ENCODE results near the gene GJB1.
"Not testable (repeated sequence)": the region's sequence is repeated elsewhere in the genome, so short reads cannot be mapped to it uniquely, and the experiment has no call there.

Gene GJB1

GRCh38 chrX:71252221-71252620, 29.2 kb downstream of the GJB1 start:
- H3K4me3 ChIP-seq (replicated peaks; ENCODE audit: low read depth, low read length), result peak overlapping the region; percentile 14
- DNase-seq (ENCODE audit: low read depth), result no peak
- TF ChIP-seq, protein P1, sequence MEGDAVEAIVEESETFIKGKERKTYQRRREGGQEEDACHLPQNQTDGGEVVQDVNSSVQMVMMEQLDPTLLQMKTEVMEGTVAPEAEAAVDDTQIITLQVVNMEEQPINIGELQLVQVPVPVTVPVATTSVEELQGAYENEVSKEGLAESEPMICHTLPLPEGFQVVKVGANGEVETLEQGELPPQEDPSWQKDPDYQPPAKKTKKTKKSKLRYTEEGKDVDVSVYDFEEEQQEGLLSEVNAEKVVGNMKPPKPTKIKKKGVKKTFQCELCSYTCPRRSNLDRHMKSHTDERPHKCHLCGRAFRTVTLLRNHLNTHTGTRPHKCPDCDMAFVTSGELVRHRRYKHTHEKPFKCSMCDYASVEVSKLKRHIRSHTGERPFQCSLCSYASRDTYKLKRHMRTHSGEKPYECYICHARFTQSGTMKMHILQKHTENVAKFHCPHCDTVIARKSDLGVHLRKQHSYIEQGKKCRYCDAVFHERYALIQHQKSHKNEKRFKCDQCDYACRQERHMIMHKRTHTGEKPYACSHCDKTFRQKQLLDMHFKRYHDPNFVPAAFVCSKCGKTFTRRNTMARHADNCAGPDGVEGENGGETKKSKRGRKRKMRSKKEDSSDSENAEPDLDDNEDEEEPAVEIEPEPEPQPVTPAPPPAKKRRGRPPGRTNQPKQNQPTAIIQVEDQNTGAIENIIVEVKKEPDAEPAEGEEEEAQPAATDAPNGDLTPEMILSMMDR (IDR thresholded peaks at IDR 0.05; ENCODE audit: low read length, missing control alignments), result no peak

- peak; percentile 41 for DNase-seq (ENCODE audit: low read depth)
Measured at GRCh38 chrX:71253253-71254091, 30.4 kb downstream of the GJB1 start.

GRCh38 chrX:71254092-71254963, 31.3 kb downstream of the GJB1 start, which contains the start of gene ZMYM3:
Gene ZMYM3, minus strand, starts transcription at chrX:71254140. Its CDS starts 885 bp downstream, at chrX:71253255.
- DNase-seq (ENCODE audit: low read depth), result peak; percentile 82
- peak within 1 kb of the TSS; percentile 83 for H3K4me3 ChIP-seq (replicated peaks; ENCODE audit: low read depth, low read length)
- TF ChIP-seq, protein P1 (IDR thresholded peaks at IDR 0.05; ENCODE audit: low read length, missing control alignments), result no peak

More at GRCh38 chrX:71253253-71254091, 30.4 kb downstream of the GJB1 start:
- TF ChIP-seq, protein P1 (IDR thresholded peaks at IDR 0.05; ENCODE audit: low read length, missing control alignments), result peak; percentile 40
- peak overlapping the region; percentile 83 for H3K4me3 ChIP-seq (replicated peaks; ENCODE audit: low read depth, low read length)

DNA sequence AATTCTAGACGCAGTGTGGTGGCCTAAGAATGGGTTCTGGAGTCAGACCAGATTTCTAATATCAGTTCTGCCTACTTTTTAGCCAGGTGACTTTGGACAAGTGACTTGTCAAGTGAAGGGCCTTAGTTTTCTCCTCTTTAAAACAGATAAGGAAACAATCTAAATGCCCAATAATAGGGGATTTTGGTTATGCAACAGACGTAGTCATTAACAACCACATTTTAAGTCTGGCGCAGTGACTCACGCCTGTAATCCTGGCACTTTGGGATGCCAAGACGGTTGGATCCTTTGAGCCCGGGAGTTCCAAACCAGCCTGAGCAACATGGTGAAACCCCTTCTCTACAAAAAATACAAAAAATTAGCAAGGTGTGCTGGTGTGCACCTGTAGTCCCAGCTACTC, 33.0 kb downstream of the GJB1 start:
- H3K4me3 ChIP-seq (replicated peaks; ENCODE audit: low read depth, low read length), result no peak overlapping the region
- peak; percentile 1 for DNase-seq (ENCODE audit: low read depth)

DNA sequence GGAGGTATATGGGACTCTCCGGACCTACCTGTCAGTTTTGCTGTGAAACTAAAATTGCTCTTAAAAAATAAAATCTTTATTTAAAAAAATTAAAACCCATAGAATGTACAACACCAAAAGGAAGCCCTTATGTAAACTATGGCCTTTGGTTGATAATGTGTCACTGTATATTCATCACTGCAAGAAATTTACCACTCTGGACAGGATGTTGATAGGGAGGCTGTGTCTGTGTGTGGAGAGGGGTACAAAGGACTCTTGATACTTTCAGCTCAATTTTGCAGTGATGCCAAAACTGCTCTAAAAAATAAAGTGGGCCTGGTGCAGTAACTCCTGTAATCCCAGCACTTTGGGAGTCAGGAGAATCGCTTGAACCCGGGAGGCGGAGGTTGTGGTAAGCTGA, 33.8 kb downstream of the GJB1 start:
- DNase-seq (ENCODE audit: low read depth), result no peak

More for the DNA sequence above, 33.0 kb downstream of the GJB1 start:
- TF ChIP-seq, protein P1 (IDR thresholded peaks at IDR 0.05; ENCODE audit: low read length, missing control alignments), result no peak

DNA sequence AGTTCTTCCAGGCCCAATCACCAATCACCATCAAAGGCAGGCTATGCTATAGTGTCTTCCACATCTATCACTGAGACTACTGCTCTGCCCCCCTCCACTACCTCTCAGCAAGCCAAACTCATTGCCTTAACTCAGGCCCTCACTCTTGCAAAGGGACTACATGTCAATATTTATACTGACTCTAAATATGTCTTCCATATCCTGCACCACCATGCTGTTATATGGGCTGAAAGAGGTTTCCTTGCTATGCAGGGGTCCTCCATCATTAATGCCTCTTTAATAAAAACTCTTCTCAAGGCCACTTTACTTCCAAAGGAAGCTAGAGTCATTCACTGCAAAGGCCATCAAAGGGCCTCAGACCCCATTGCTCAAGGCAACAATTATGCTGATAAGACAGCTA, 45.6 kb downstream of the GJB1 start:
- not testable (repeated sequence) for H3K4me3 ChIP-seq (replicated peaks; ENCODE audit: low read depth, low read length); DNase-seq (ENCODE audit: low read depth)

More for the DNA sequence above, 33.8 kb downstream of the GJB1 start:
- H3K4me3 ChIP-seq (replicated peaks; ENCODE audit: low read depth, low read length), result no peak overlapping the region
- TF ChIP-seq, protein P1 (IDR thresholded peaks at IDR 0.05; ENCODE audit: low read length, missing control alignments), result no peak

GRCh38 chrX:71269801-71270395, 46.9 kb downstream of the GJB1 start:
- no peak overlapping the region for H3K4me3 ChIP-seq (replicated peaks; ENCODE audit: low read depth, low read length)
- no peak for DNase-seq (ENCODE audit: low read depth)
- TF ChIP-seq, protein P1 (IDR thresholded peaks at IDR 0.05; ENCODE audit: low read length, missing control alignments), result no peak

DNA sequence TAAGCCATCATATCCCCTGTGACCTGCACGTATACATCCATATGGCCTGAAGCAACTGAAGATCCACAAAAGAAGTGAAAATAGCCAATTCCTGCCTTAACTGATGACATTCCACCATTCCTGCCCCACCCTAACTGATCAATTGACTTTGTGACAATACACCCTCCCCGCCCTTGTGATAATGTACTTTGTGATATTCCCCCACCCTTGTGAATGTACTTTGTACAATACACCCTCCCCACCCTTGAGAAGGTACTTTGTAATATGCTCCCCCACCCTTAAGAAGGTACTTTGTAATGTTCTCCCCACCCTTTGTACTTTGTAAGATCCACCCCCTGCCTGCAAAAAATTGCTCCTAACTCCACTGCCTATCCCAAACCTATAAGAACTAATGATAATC, 49.3 kb downstream of the GJB1 start:
- DNase-seq (ENCODE audit: low read depth); H3K4me3 ChIP-seq (replicated peaks; ENCODE audit: low read depth, low read length): not testable (repeated sequence)

Data from fibroblast of pulmonary artery (primary cell).